Thyroid gland (tissue), 4 donors: ENCODE measurements around the gene CSRP3.

Source experiments
- POLR2A ChIP-seq, 2 donors: fragments of 450-650 bp; IDR thresholded peaks; one replicate each; pipeline ENCODE4 v1.6.1; 2017; ENCODE audit warnings: antibody characterized with exemption in 2 of 2, mild to moderate bottlenecking in 2 of 2, moderate library complexity in 1 of 2
- TF ChIP-seq, protein P1 (sequence below), 6 experiments: fragments of 200-600 bp in 3 of 6; fragments of 450-650 bp in 3 of 6; sonication (generic) in 3 of 6; IDR thresholded peaks; one replicate each; pipeline ENCODE4 v1.5.1; 2016 to 2019; ENCODE audit warnings: antibody characterized with exemption in 6 of 6, mild to moderate bottlenecking in 2 of 6, inconsistent platforms in 1 of 6, moderate library complexity in 1 of 6

DNA sequence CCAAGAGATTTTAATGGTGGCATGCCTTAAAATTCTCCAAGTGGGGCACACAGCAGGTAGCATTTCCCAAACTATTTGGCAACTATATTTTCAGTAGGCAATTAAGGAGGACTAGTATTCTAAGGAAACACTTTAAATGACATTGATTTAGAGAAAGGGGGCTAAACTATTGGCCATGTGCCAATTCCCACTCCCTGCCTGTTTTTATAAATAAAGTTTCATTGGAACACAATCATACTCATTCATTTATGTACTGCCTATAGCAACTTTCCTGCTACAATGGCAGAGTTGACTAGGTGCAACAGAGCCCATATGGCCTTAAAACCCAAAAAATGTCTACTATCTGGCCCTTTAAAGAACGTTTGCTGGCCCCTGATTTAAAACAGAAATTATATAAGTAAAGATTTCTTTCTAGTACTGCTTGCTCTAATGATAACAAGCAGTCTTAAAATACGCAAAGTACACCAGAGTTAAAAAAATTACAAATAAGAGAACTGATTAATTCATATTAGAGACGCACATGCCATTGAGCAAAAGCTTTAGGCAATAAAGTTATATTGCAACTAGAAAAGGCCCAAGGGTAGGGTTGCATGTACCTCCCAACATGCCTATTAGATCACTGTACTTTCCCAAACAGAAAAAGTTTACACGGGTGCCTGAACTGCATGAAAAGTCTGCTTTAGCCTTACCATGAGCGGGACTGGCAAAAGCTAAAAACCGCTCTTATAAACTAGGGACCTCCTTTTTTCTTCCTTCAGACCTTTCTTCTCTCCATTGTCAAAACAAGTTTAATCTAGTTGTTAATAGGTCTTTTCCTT is 24.8 kb upstream of the CSRP3 start:
- TF ChIP-seq, protein P1, sequence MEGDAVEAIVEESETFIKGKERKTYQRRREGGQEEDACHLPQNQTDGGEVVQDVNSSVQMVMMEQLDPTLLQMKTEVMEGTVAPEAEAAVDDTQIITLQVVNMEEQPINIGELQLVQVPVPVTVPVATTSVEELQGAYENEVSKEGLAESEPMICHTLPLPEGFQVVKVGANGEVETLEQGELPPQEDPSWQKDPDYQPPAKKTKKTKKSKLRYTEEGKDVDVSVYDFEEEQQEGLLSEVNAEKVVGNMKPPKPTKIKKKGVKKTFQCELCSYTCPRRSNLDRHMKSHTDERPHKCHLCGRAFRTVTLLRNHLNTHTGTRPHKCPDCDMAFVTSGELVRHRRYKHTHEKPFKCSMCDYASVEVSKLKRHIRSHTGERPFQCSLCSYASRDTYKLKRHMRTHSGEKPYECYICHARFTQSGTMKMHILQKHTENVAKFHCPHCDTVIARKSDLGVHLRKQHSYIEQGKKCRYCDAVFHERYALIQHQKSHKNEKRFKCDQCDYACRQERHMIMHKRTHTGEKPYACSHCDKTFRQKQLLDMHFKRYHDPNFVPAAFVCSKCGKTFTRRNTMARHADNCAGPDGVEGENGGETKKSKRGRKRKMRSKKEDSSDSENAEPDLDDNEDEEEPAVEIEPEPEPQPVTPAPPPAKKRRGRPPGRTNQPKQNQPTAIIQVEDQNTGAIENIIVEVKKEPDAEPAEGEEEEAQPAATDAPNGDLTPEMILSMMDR (IDR thresholded peaks at IDR 0.05) = no peak
- TF ChIP-seq POLR2A (IDR thresholded peaks at IDR 0.05) = no peak
